Measurements from ENCODE around the gene KCNH2. TPM values are rescaled to one million over a fixed set of nuclear protein-coding genes. Genes with fewer than 3 reads are reported as not detected.

The KCNH2 gene
- total and polyA plus RNA-seq, 2 of the 13 experiments (the other 11 are each of a cell fraction or from before 2014, with no cell fraction given), result 0.09 to 0.11 TPM

- 0 out of 2 replicates have a peak, but pooled peaks have one; percentile 58 for TF ChIP-seq PRDM15 (CRISPR knock-in tag; IDR thresholded peaks at IDR 0.05)
- no peak for TF ChIP-seq AKAP8 (CRISPR knock-in tag; IDR thresholded peaks at IDR 0.05)
- TF ChIP-seq SOX5 (CRISPR knock-in tag; IDR thresholded peaks at IDR 0.05; ENCODE audit: borderline replicate concordance), result peak; percentile 31; the same call in 1 of the 2 replicates
- TF ChIP-seq SAP130 (CRISPR knock-in tag; IDR thresholded peaks at IDR 0.05; ENCODE audit: low read depth), result peak; percentile 81
- TF ChIP-seq CBFB (CRISPR knock-in tag; IDR thresholded peaks at IDR 0.05), result no peak
- TF ChIP-seq ZNF382 (CRISPR knock-in tag; IDR thresholded peaks at IDR 0.05; ENCODE audit: borderline replicate concordance), result no peak
- no peak for TF ChIP-seq AKNA (CRISPR knock-in tag; IDR thresholded peaks at IDR 0.05; ENCODE audit: borderline replicate concordance)
- no peak for TF ChIP-seq ZNF121 (CRISPR knock-in tag; IDR thresholded peaks at IDR 0.05)
- TF ChIP-seq NFIB (CRISPR knock-in tag; IDR thresholded peaks at IDR 0.05; ENCODE audit: borderline replicate concordance), result no peak
- TF ChIP-seq FOXJ3 (CRISPR knock-in tag; IDR thresholded peaks at IDR 0.05; ENCODE audit: borderline replicate concordance), result 0 out of 2 replicates have a peak, but pooled peaks have one; percentile 19
- no peak for TF ChIP-seq ZSCAN30 (CRISPR knock-in tag; IDR thresholded peaks at IDR 0.05)
- 0 out of 2 replicates have a peak, but pooled peaks have one; percentile 51 for TF ChIP-seq NKX3-1 (CRISPR knock-in tag; IDR thresholded peaks at IDR 0.05)
- TF ChIP-seq ATF3 (CRISPR knock-in tag; IDR thresholded peaks at IDR 0.05), result no peak
- TF ChIP-seq ZNF7 (CRISPR knock-in tag; IDR thresholded peaks at IDR 0.05), result no peak
- TF ChIP-seq CENPBD1 (CRISPR knock-in tag; IDR thresholded peaks at IDR 0.05; ENCODE audit: borderline replicate concordance, low read depth), result no peak
- TF ChIP-seq POLR2A (IDR thresholded peaks at IDR 0.05; ENCODE audit: insufficient read depth in 1 of 2, low read depth in 2 of 2, low read length in 2 of 2), result no peak
- TF ChIP-seq BORCS8-MEF2B (CRISPR knock-in tag; IDR thresholded peaks at IDR 0.05), result peak; percentile 20; the same call in 1 of the 2 replicates
- no peak for TF ChIP-seq ZNF674 (CRISPR knock-in tag; IDR thresholded peaks at IDR 0.05; ENCODE audit: low read depth)
- TF ChIP-seq HOXA9 (CRISPR knock-in tag; IDR thresholded peaks at IDR 0.05; ENCODE audit: borderline replicate concordance), result no peak
- TF ChIP-seq ERF (CRISPR knock-in tag; IDR thresholded peaks at IDR 0.05), result peak; percentile 17; the same call in 1 of the 2 replicates
Observed at GRCh38 chr7:151012031-151012692, 34.0 kb upstream of the KCNH2 start (continued).

Data from HepG2 (cell line).